HL-60 (cell line): ENCODE data around the gene MCM3AP.

Experiments used
- DNase-seq, 2 experiments: peaks; one replicate each; pipeline ENCODE4 v3.0.0-alpha.2; 2010 to 2020; ENCODE audit warnings: low read depth in 1 of 2, low spot score in 1 of 2
- H3K27ac ChIP-seq: fragments of 250-450 bp; sonication (Bioruptor Pico); replicated peaks from 2 replicates; pipeline ENCODE4 v1.5.1; 2020; ENCODE audit warnings: mild to moderate bottlenecking, moderate library complexity
- H3K27me3 ChIP-seq: fragments of 250-450 bp; sonication (Bioruptor Pico); 2 replicates; pipeline ENCODE4 v1.5.1; 2021; ENCODE audit warnings: mild to moderate bottlenecking, moderate library complexity; ENCODE audit not compliant: insufficient read depth, poor library complexity, severe bottlenecking
- H3K4me3 ChIP-seq: replicated peaks from 2 replicates; pipeline ENCODE4 v1.5.1; 2011; ENCODE audit warnings: mild to moderate bottlenecking, control low read depth, low read length; ENCODE audit not compliant: insufficient read depth
- CTCF ChIP-seq: IDR thresholded peaks from one replicate; pipeline ENCODE4 v1.5.1; 2011; ENCODE audit warnings: low read length, control low read depth, inconsistent platforms; ENCODE audit not compliant: insufficient read depth
- GABPA ChIP-seq: IDR thresholded peaks from 2 replicates; pipeline ENCODE4 v1.6.1; 2012; ENCODE audit warnings: low read depth
- POLR2AphosphoS5 ChIP-seq: IDR thresholded peaks from 2 replicates; pipeline ENCODE4 v1.6.1; 2012; ENCODE audit warnings: low read depth
- REST ChIP-seq: IDR thresholded peaks from 2 replicates; pipeline ENCODE4 v1.6.1; 2012; ENCODE audit warnings: low read depth; ENCODE audit not compliant: insufficient replicate concordance
- SPI1 ChIP-seq: IDR thresholded peaks from 2 replicates; pipeline ENCODE4 v1.6.1; 2012; ENCODE audit warnings: low read depth, mild to moderate bottlenecking, borderline replicate concordance

The MCM3AP gene

GRCh38 chr21:46308431-46308830, 23.0 kb upstream of the MCM3AP start:
- no peak for DNase-seq
- Histone ChIP-seq H3K27ac (no peak overlapping the region), H3K27me3 (no peaks in the 10 kb centered on the region), H3K4me3 (no peak overlapping the region)
- TF ChIP-seq CTCF (no peak), SPI1 (no peak), POLR2AphosphoS5 (no peak), GABPA (no peak), REST (no peak)

GRCh38 chr21:46307625-46308024, 22.2 kb upstream of the MCM3AP start:
- Histone ChIP-seq H3K4me3 (no peak overlapping the region), H3K27ac (no peak overlapping the region), H3K27me3 (no peaks in the 10 kb centered on the region)
- DNase-seq = no peak
- TF ChIP-seq SPI1 (no peak), POLR2AphosphoS5 (no peak), REST (no peak), CTCF (no peak), GABPA (no peak)

- Histone ChIP-seq H3K27me3 (no peaks in the 10 kb centered on the region), H3K4me3 (no peak overlapping the region), H3K27ac (no peak overlapping the region)
- TF ChIP-seq POLR2AphosphoS5 (no peak), CTCF (no peak), REST (no peak), GABPA (no peak), SPI1 (no peak)
- DNase-seq = no peak
Observed at GRCh38 chr21:46304955-46305354, 19.5 kb upstream of the MCM3AP start.
